Suprapubic skin (tissue), 4 donors: ENCODE data around the gene FBH1.

Experiments
- EP300 ChIP-seq: sonication (generic); formaldehyde crosslinking; IDR thresholded peaks from one replicate; pipeline ENCODE4 v1.6.1; 2017; ENCODE audit warnings: antibody characterized with exemption
- POLR2AphosphoS5 ChIP-seq, 3 donors: sonication (generic); formaldehyde crosslinking; IDR thresholded peaks; one replicate each; pipeline ENCODE4 v1.6.1; 2017; ENCODE audit warnings: antibody characterized with exemption in 3 of 3
- TF ChIP-seq, protein P1 (sequence below), 2 donors: fragments of 200-600 bp in 1 of 2; fragments of 450-650 bp in 1 of 2; sonication (generic) in 1 of 2; IDR thresholded peaks; one replicate each; pipeline ENCODE4 v1.5.1; 2016 to 2019; ENCODE audit warnings: antibody characterized with exemption in 2 of 2, mild to moderate bottlenecking in 1 of 2, moderate library complexity in 1 of 2

DNA sequence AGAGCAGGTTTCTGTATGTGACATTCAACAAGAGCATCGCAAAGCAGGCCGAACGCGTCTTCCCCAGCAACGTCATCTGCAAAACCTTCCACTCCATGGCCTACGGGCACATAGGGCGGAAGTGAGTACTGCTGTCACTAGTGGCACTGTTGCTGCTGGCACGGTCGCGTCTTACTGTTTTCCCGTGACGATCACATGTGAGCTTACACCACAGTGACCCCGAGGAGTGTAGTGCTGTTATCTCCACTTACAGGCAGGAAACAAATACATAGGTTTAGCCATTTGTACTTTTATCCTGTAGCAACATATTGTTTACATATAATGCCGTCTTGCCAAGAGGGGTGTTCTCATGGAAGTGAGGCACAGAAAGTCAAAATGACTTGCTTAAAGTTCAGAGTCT lies 25.4 kb downstream of the FBH1 start:
- TF ChIP-seq, protein P1, sequence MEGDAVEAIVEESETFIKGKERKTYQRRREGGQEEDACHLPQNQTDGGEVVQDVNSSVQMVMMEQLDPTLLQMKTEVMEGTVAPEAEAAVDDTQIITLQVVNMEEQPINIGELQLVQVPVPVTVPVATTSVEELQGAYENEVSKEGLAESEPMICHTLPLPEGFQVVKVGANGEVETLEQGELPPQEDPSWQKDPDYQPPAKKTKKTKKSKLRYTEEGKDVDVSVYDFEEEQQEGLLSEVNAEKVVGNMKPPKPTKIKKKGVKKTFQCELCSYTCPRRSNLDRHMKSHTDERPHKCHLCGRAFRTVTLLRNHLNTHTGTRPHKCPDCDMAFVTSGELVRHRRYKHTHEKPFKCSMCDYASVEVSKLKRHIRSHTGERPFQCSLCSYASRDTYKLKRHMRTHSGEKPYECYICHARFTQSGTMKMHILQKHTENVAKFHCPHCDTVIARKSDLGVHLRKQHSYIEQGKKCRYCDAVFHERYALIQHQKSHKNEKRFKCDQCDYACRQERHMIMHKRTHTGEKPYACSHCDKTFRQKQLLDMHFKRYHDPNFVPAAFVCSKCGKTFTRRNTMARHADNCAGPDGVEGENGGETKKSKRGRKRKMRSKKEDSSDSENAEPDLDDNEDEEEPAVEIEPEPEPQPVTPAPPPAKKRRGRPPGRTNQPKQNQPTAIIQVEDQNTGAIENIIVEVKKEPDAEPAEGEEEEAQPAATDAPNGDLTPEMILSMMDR (IDR thresholded peaks at IDR 0.05) = no peak
- TF ChIP-seq POLR2AphosphoS5 (IDR thresholded peaks at IDR 0.05) (no peak), EP300 (no peak)
